Gastrocnemius medialis (tissue), 4 donors: ENCODE measurements around the gene QSER1. TPM values are rescaled to one million over a fixed set of nuclear protein-coding genes. Genes with fewer than 3 reads are reported as not detected.

Experiments used
- ATAC-seq, 2 donors: fragments of 150-250 bp; one replicate each; pipeline ENCODE4 v1.9.1; 2016
- DNase-seq, 2 donors: peaks; one replicate each; pipeline ENCODE4 v3.0.0-alpha.2; 2019
- H3K27ac ChIP-seq, 4 donors: fragments of 200-600 bp; sonication (generic); 1 replicate in 1 of 4; 2 replicates in 3 of 4; pipeline ENCODE4 v1.5.1; 2016 to 2018; ENCODE audit warnings: mild to moderate bottlenecking in 2 of 4, moderate library complexity in 1 of 4
- H3K27me3 ChIP-seq, 3 donors: fragments of 200-600 bp; sonication (generic) in 2 of 3; 1 replicate in 1 of 3; 2 replicates in 2 of 3; pipeline versions ENCODE4 v1.5.1 to v1.6.0; 2016 to 2019; ENCODE audit warnings: mild to moderate bottlenecking in 1 of 3, moderate library complexity in 1 of 3
- H3K36me3 ChIP-seq, 2 donors: fragments of 200-600 bp; sonication (generic) in 1 of 2; one replicate each; pipeline ENCODE4 v1.5.1; 2017 to 2018
- H3K4me1 ChIP-seq, 2 donors: fragments of 200-600 bp; sonication (generic) in 1 of 2; one replicate each; pipeline ENCODE4 v1.5.1; 2016 to 2017; ENCODE audit warnings: mild to moderate bottlenecking in 2 of 2
- H3K4me3 ChIP-seq, 4 donors: fragments of 200-600 bp; sonication (generic) in 3 of 4; 1 replicate in 1 of 4; 2 replicates in 3 of 4; pipeline ENCODE4 v1.5.1; 2016 to 2019; ENCODE audit warnings: mild to moderate bottlenecking in 2 of 4
- H3K9me3 ChIP-seq, 3 donors: fragments of 200-600 bp; sonication (generic) in 2 of 3; 1 replicate in 1 of 3; 2 replicates in 2 of 3; pipeline ENCODE4 v1.5.1; 2016 to 2019
- CTCF ChIP-seq, 5 experiments: fragments of 450-650 bp in 3 of 5; fragments of 200-600 bp in 2 of 5; sonication (generic) in 2 of 5; IDR thresholded peaks in 4 of 5; conservative IDR thresholded peaks in 1 of 5; 1 replicate in 4 of 5; 2 replicates in 1 of 5; pipeline ENCODE4 v1.5.1; 2016 to 2019; ENCODE audit warnings: antibody characterized with exemption in 5 of 5, mild to moderate bottlenecking in 3 of 5, moderate library complexity in 3 of 5
- POLR2A ChIP-seq, 2 donors: fragments of 450-650 bp; IDR thresholded peaks; one replicate each; pipeline ENCODE4 v1.6.1; 2017; ENCODE audit warnings: antibody characterized with exemption in 2 of 2, mild to moderate bottlenecking in 2 of 2, moderate library complexity in 2 of 2
- in situ Hi-C, 4 donors: fragments of 200-750 bp; cut with MboI; loops; one replicate each; pipeline versions ENCODE4 v1.15.0 to v1.8.0; 2017; ENCODE audit warnings: low sequenced_read_pairs in 4 of 4
- intact Hi-C: fragments of 100-400 bp; cut with DNase I; formaldehyde crosslinking; loops from one replicate; pipeline ENCODE4 v1.15.1; 2023; ENCODE audit warnings: low total_unique reads
- total RNA-seq, 4 donors: library from RNA; depleted of rRNA; stranded (reverse); fragments of >200 nt; gene quantifications; one replicate each; pipeline versions ENCODE4 v1.1.0 to v1.2.3, GENCODE V29; 2016

QSER1 gene
- total RNA-seq, 4 donors from 2014 or later = 7.5 to 17.2 (median 13.1) TPM

GRCh38 chr11:32991898-32992297, 99.3 kb downstream of the QSER1 start:
- TF ChIP-seq CTCF (IDR thresholded peaks at IDR 0.05 in 4 of 5, conservative IDR thresholded peaks at IDR 0.05 in 1 of 5) = no peak
- no peak for TF ChIP-seq POLR2A (IDR thresholded peaks at IDR 0.05)
- no peak overlapping the region for H3K27ac ChIP-seq
- ATAC-seq (no peak), DNase-seq (no peak)
- no peaks in the 10 kb centered on the region for H3K9me3 ChIP-seq
- intact Hi-C loops = no loop called here
- in situ Hi-C loops = no loop called here
- no peaks in the 10 kb centered on the region for H3K4me1 ChIP-seq
- H3K36me3 ChIP-seq = no peaks in the 10 kb centered on the region
- no peak overlapping the region for H3K4me3 ChIP-seq
- no peaks in the 10 kb centered on the region for H3K27me3 ChIP-seq

- no peak for DNase-seq
- Histone ChIP-seq H3K4me1 (no peaks in the 10 kb centered on the region), H3K4me3 (no peak overlapping the region), H3K36me3 (no peaks in the 10 kb centered on the region), H3K9me3 (no peaks in the 10 kb centered on the region), H3K27me3 (no peaks in the 10 kb centered on the region), H3K27ac (no peak overlapping the region)
- TF ChIP-seq CTCF (IDR thresholded peaks at IDR 0.05 in 4 of 5, conservative IDR thresholded peaks at IDR 0.05 in 1 of 5) = no peak
- no peak for TF ChIP-seq POLR2A (IDR thresholded peaks at IDR 0.05)
- intact Hi-C loops = no loop called here
- in situ Hi-C loops = no loop called here
- ATAC-seq = no peak
These were observed 107.6 kb downstream of the QSER1 start for GRCh38 chr11:33000181-33000580.

GRCh38 chr11:33001281-33001680, 108.7 kb downstream of the QSER1 start:
- Histone ChIP-seq H3K9me3 (no peaks in the 10 kb centered on the region), H3K36me3 (no peaks in the 10 kb centered on the region), H3K27me3 (no peaks in the 10 kb centered on the region), H3K4me1 (no peaks in the 10 kb centered on the region), H3K4me3 (no peak overlapping the region), H3K27ac (no peak overlapping the region)
- no peak for ATAC-seq
- DNase-seq = no peak
- intact Hi-C loops = no loop called here
- in situ Hi-C loops = no loop called here
- no peak for TF ChIP-seq CTCF (IDR thresholded peaks at IDR 0.05 in 4 of 5, conservative IDR thresholded peaks at IDR 0.05 in 1 of 5)
- TF ChIP-seq POLR2A (IDR thresholded peaks at IDR 0.05) = no peak

- TF ChIP-seq POLR2A (IDR thresholded peaks at IDR 0.05) (no peak), CTCF (IDR thresholded peaks at IDR 0.05 in 4 of 5, conservative IDR thresholded peaks at IDR 0.05 in 1 of 5) (no peak)
- no peaks in the 10 kb centered on the region for H3K9me3 ChIP-seq
- DNase-seq (no peak), ATAC-seq (no peak)
- in situ Hi-C loops = no loop called here
- H3K4me3 ChIP-seq = no peak overlapping the region
- H3K36me3 ChIP-seq = no peaks in the 10 kb centered on the region
- H3K27me3 ChIP-seq = no peaks in the 10 kb centered on the region
- H3K27ac ChIP-seq = no peak overlapping the region
- H3K4me1 ChIP-seq = no peaks in the 10 kb centered on the region
- intact Hi-C loops = no loop called here
These were observed 109.3 kb downstream of the QSER1 start for GRCh38 chr11:33001751-33002542.

- H3K9me3 ChIP-seq = no peaks in the 10 kb centered on the region
- ATAC-seq (no peak), DNase-seq (no peak)
- no peaks in the 10 kb centered on the region for H3K36me3 ChIP-seq
- H3K4me3 ChIP-seq = no peak overlapping the region
- H3K27ac ChIP-seq = no peak overlapping the region
- in situ Hi-C loops (no loop called here), intact Hi-C loops (no loop called here)
- H3K27me3 ChIP-seq = no peaks in the 10 kb centered on the region
- TF ChIP-seq POLR2A (IDR thresholded peaks at IDR 0.05) (no peak), CTCF (IDR thresholded peaks at IDR 0.05 in 4 of 5, conservative IDR thresholded peaks at IDR 0.05 in 1 of 5) (no peak)
- no peaks in the 10 kb centered on the region for H3K4me1 ChIP-seq
These were observed 112.6 kb downstream of the QSER1 start for GRCh38 chr11:33005175-33005574.
